WTC11 (cell line): ENCODE data around the gene AKR1A1. TPM values are rescaled to one million over a fixed set of nuclear protein-coding genes. Genes with fewer than 3 reads are reported as not detected.

Source experiments
- ATAC-seq: fragments of 200-7000 bp; cut with Tn5 transposase; 2 replicates; pipeline ENCODE4 v1.10.0; 2021; ENCODE audit warnings: mild to moderate bottlenecking, moderate library complexity
- CTCF ChIA-PET: fragments of 300-600 bp; sonication (Branson Sonifier 250); formaldehyde crosslinking; loops from one replicate; lab custom pipeline; 2021; ENCODE audit warnings: antibody characterized with exemption; lab: Charles Lee
- POLR2A ChIA-PET: fragments of 350-600 bp; sonication (Branson Sonifier 250); formaldehyde crosslinking; loops from one replicate; lab custom pipeline; 2021; ENCODE audit warnings: antibody characterized with exemption; lab: Charles Lee
- DNase-seq: peaks from one replicate; pipeline ENCODE4 v3.0.0; 2021; ENCODE audit warnings: low spot score
- H3K27ac Mint-ChIP-seq: 2 replicates; pipeline ENCODE4 v1.8.0; 2021; ENCODE audit warnings: mixed read lengths
- H3K27me3 Mint-ChIP-seq: 2 replicates; pipeline ENCODE4 v1.8.0; 2021; ENCODE audit warnings: low read depth, mild to moderate bottlenecking, moderate library complexity, mixed read lengths
- H3K36me3 Mint-ChIP-seq: 2 replicates; pipeline ENCODE4 v1.8.0; 2021; ENCODE audit warnings: mixed read lengths
- H3K4me1 Mint-ChIP-seq: 2 replicates; pipeline ENCODE4 v1.8.0; 2022; ENCODE audit warnings: mixed read lengths
- H3K4me3 Mint-ChIP-seq: 2 replicates; pipeline ENCODE4 v1.8.0; 2021; ENCODE audit warnings: mild to moderate bottlenecking, moderate library complexity, mixed read lengths
- H3K9me3 Mint-ChIP-seq: 2 replicates; pipeline ENCODE4 v1.8.0; 2021; ENCODE audit warnings: mixed read lengths
- ATF6 ChIP-seq: sonication (generic); formaldehyde crosslinking; IDR thresholded peaks from 2 replicates; pipeline ENCODE4 v1.8.1; 2023; ENCODE audit warnings: mild to moderate bottlenecking, missing genetic modification reagents
- CTCF ChIP-seq: fragments of 200-600 bp; IDR thresholded peaks from 2 replicates; pipeline ENCODE4 v1.8.0; 2022; ENCODE audit warnings: antibody characterized with exemption
- GRHL2 ChIP-seq: fragments of 250-450 bp; sonication (Bioruptor Pico); IDR thresholded peaks from 2 replicates; pipeline ENCODE4 v1.8.0; 2022; ENCODE audit warnings: mild to moderate bottlenecking, moderate library complexity; ENCODE audit not compliant: insufficient replicate concordance, severe bottlenecking
- HMGA2 ChIP-seq: fragments of 250-450 bp; sonication (Bioruptor Pico); IDR thresholded peaks from 2 replicates; pipeline ENCODE4 v1.4.0; 2021; ENCODE audit warnings: mild to moderate bottlenecking, moderate library complexity
- IRF1 ChIP-seq: sonication (generic); formaldehyde crosslinking; IDR thresholded peaks from 2 replicates; pipeline ENCODE4 v1.8.0; 2023; ENCODE audit warnings: missing genetic modification reagents
- JUN ChIP-seq: sonication (generic); formaldehyde crosslinking; IDR thresholded peaks from 2 replicates; pipeline ENCODE4 v1.8.0; 2023; ENCODE audit warnings: mild to moderate bottlenecking, missing genetic modification reagents
- MXD4 ChIP-seq: fragments of 250-450 bp; sonication (Bioruptor Pico); IDR thresholded peaks from 2 replicates; pipeline ENCODE4 v1.8.0; 2021; ENCODE audit warnings: mild to moderate bottlenecking, moderate library complexity, borderline replicate concordance
- NFE2L1 ChIP-seq: sonication (generic); formaldehyde crosslinking; IDR thresholded peaks from 2 replicates; pipeline ENCODE4 v1.8.1; 2023; ENCODE audit warnings: missing genetic modification reagents
- NFYB ChIP-seq: sonication (generic); formaldehyde crosslinking; conservative IDR thresholded peaks from 2 replicates; pipeline ENCODE4 v1.8.0; 2022; ENCODE audit warnings: low read depth, missing genetic modification reagents
- PREB ChIP-seq: sonication (generic); formaldehyde crosslinking; IDR thresholded peaks from 2 replicates; pipeline ENCODE4 v1.8.1; 2022; ENCODE audit warnings: mild to moderate bottlenecking, missing genetic modification reagents, moderate library complexity, borderline replicate concordance
- RELA ChIP-seq: sonication (generic); formaldehyde crosslinking; IDR thresholded peaks from 2 replicates; pipeline ENCODE4 v1.8.1; 2022; ENCODE audit warnings: missing genetic modification reagents, mild to moderate bottlenecking, borderline replicate concordance
- SMAD4 ChIP-seq: sonication (generic); formaldehyde crosslinking; IDR thresholded peaks from 2 replicates; pipeline ENCODE4 v1.8.0; 2022; ENCODE audit warnings: mild to moderate bottlenecking, missing genetic modification reagents
- TCF7 ChIP-seq: sonication (generic); formaldehyde crosslinking; IDR thresholded peaks from 2 replicates; pipeline ENCODE4 v1.8.0; 2022; ENCODE audit warnings: mild to moderate bottlenecking, low read depth, missing genetic modification reagents, moderate library complexity
- TP53 ChIP-seq: sonication (generic); formaldehyde crosslinking; IDR thresholded peaks from 2 replicates; pipeline ENCODE4 v1.8.1; 2023; ENCODE audit warnings: mild to moderate bottlenecking, missing genetic modification reagents
- ZBTB21 ChIP-seq: sonication (generic); formaldehyde crosslinking; IDR thresholded peaks from 2 replicates; pipeline ENCODE4 v1.8.1; 2023; ENCODE audit warnings: mild to moderate bottlenecking, missing genetic modification reagents, borderline replicate concordance
- ZNF138 ChIP-seq: sonication (generic); formaldehyde crosslinking; conservative IDR thresholded peaks from 2 replicates; pipeline ENCODE4 v1.8.1; 2022; ENCODE audit warnings: mild to moderate bottlenecking, moderate library complexity, missing genetic modification reagents
- total RNA-seq: library from RNA; stranded (reverse); gene quantifications from 3 replicates; pipeline ENCODE4 v1.2.3, GENCODE V29; 2021

AKR1A1 gene
- total RNA-seq, 1 experiment from 2014 or later, result 338 TPM

GRCh38 chr1:45501505-45501859, 49.1 kb upstream of the AKR1A1 start:
- peaks cover 5% of the 10 kb centered on the region for H3K9me3 Mint-ChIP-seq
- CTCF ChIA-PET, result interaction anchor here (1.0 to 1.6 kb wide), 3 partner anchors 9 to 141 kb away, joined by 4 to 6 read pairs (median 5); no protein-coding TSS in a partner anchor
- H3K27me3 Mint-ChIP-seq, result no peaks in the 10 kb centered on the region
- peak overlapping the region; percentile 33 for H3K27ac Mint-ChIP-seq
- TF ChIP-seq SMAD4 (CRISPR knock-in tag) (no peak), IRF1 (CRISPR knock-in tag) (no peak), ZBTB21 (no peak), GRHL2 (CRISPR knock-in tag) (no peak), PREB (CRISPR knock-in tag) (no peak), ZNF138 (CRISPR knock-in tag) (no peak), TP53 (CRISPR knock-in tag) (no peak), NFE2L1 (CRISPR knock-in tag) (no peak), RELA (no peak), TCF7 (CRISPR knock-in tag) (no peak)
- TF ChIP-seq, all 79 proteins: peak for 0
- no peak for ATAC-seq
- 0 out of 2 replicates have a peak overlapping the region, but pooled peaks have one; percentile 97 for H3K4me3 Mint-ChIP-seq
- peaks cover 6% of the 10 kb centered on the region for H3K36me3 Mint-ChIP-seq
- H3K4me1 Mint-ChIP-seq, result peaks cover 16% of the 10 kb centered on the region
- POLR2A ChIA-PET, result interaction anchor here (0.5 to 2.5 kb wide), 4 partner anchors 10 to 102 kb away, joined by 3 to 14 read pairs (median 6); partner anchors contain the start of gene TESK2
- DNase-seq, result no peak

GRCh38 chr1:45503462-45504360, 46.9 kb upstream of the AKR1A1 start:
- Mint-ChIP-seq H3K9me3 (no peaks in the 10 kb centered on the region), H3K36me3 (peaks cover 2% of the 10 kb centered on the region), H3K4me1 (peaks cover 15% of the 10 kb centered on the region), H3K4me3 (no peak overlapping the region), H3K27ac (no peak overlapping the region), H3K27me3 (no peaks in the 10 kb centered on the region)
- ChIA-PET POLR2A (no interaction called here), CTCF (no interaction called here)
- TF ChIP-seq HMGA2 (CRISPR knock-in tag) (no peak), CTCF (no peak), ATF6 (no peak), IRF1 (CRISPR knock-in tag) (no peak), GRHL2 (CRISPR knock-in tag) (no peak), MXD4 (no peak), JUN (CRISPR knock-in tag) (no peak), NFYB (no peak)
- DNase-seq (no peak), ATAC-seq (no peak)
